Measurements from ENCODE around the gene CLDN8.

The CLDN8 gene

DNA sequence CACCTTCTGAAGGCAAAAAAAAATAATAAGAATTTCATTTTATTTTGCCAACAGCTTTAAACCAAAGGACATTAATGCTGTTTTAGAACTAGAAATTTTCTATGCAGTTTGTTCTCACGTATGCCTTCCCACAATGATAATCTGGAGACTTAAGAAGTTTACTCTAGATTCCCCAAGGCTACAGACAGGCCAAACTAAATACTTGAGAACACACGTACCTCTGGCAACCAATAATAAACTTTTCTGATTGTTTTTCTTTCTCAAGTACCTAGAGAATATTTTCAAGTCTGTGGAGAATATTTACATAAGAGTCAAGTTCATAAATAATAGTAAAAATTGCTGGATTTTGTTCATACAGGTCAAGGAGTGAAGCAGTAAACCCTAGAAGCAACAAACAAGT is 15.9 kb downstream of the CLDN8 start:
- DNase-seq (ENCODE audit: low read depth), result no peak

DNA sequence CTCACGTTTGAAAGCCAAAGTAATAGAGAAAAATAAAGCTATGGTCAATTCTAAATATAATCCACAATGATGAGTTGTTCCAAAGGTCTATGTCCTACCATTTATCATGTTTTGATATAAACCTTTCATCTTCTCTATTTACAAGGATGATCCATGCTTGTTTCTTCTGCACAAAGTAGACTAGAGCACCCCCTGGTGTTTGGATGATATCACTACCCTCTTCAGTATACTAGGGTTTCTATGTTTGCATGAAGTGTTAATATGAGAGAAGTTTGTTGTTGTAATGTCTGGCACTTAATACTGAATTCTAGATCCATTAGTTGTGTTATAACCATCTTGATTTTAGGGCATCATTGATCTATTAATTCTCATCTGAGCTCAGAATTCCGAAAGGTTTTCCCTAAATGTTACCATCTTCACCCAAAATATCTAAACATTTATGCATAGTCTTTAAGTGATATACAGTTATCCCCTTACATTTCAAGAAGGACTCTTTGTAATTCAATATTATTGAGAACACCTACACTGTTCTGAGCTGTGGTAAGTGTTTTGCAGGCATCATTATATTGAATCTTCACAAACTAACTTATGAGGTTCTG is 21.1 kb downstream of the CLDN8 start:
- DNase-seq (ENCODE audit: low read depth), result no peak

DNA sequence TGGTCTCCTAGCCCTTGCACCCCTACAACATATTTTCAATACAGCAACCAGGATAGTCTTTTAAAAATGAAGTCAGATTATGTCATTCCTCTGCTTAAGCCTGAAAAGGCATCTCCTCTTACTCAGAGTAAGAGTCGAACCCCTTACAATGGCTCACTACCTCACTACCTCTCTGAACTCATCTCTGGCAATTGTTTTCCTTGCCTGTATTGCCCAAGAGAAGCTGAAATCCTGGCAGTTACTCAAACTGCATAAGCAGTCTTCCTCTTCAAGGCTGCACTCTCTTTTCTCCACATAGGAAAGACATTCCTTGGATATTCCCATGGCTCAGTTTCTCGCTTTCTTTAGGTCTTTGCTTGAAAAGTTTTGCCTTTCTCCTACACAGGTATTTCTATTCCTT is 22.7 kb downstream of the CLDN8 start:
- DNase-seq (ENCODE audit: low read depth), result no peak

DNA sequence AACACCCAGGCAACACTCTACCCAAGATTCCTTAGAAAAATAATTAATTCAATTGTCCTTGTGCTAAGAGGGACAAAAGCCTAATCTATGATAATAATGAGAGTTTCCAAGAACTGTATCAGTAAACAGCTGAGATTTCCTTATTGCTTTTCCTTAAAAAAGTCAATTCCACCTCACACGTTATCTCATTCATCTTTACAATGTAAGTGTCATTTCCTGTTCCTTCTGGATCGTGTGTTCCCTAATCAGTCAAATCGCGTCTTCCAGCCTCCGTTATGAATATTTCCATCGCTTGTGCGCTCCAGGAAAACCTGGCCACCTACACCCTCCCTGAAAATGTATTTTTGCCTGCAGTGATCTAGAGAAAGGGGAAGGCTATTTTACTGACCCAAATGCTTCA is 25.3 kb downstream of the CLDN8 start:
- DNase-seq (ENCODE audit: low read depth), result no peak

DNA sequence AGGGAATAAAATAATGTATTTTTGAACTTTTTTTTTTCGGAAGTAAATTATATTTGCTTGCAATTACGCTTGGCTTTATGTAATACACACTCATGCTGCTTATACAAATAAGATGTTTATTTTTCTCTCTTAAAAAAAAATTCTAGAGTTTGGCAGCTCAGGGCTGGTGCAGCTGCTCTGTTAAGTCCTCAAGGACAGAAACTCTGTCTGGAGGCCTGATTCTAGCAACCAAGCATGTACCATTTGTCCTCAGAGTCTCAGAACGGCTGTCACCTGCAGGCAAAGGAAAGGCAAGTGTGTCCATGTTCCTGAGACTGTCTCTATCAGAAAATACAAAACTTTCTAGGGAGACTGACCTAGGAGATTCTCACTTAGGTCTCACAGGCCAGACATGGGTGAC is 26.1 kb downstream of the CLDN8 start:
- DNase-seq (ENCODE audit: low read depth), result no peak

DNA sequence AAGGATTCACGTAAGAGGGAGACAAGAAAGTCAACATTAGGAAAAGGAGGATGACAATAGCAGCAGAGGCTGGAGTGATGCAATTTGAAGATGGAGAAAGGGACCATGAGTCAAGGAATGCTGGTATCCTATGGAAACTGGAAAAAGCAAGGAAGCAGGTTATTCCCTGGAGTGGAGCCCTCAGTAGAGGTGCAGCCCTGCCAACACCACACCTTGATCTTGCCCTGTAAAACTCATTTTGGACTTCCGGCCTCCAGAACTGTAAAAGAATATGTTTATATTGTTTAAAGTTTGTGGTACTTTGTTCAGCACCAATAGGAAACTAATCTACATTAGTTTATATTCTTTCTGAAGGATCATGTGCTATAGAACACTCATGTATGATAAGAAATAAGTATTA is 29.7 kb downstream of the CLDN8 start:
- no peak for DNase-seq (ENCODE audit: low read depth)

DNA sequence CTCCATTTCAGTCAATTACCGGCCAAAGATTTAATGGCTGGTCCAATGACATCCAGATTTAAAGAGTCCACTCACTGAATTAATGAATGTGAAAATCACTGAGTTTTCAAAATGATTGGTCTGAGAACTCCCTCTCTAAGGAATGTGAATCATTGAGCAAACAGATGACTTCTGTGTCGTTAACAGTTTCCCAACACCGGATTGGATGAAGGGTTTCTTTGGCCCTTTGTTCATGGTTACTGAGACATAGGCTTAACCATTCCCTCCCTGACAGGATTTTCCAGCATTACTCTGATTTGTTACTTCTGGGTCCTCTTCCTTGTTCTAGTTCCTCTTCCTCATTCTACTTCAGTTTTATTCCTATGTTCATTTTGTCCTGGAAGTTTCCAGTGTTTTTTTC is 47.8 kb downstream of the CLDN8 start:
- no peak for DNase-seq (ENCODE audit: low read depth)

DNA sequence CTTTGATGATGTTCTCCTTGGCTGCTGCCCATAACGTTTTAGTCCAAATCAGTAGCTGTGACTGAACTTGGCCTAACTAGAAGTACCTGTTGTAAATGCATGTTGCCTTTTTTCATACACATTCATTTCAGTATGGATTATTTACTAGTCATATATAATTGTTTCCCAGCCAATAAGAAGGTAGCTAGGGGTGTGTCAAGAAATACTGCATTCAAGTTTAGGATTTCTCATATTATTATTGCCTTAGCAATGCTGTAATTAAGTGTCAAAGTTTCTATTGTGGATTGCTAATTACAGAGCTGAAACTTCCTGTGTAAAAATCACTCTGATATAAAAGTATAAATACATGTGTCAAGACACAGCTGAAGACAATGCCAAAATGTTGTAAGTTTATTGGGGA is 49.2 kb downstream of the CLDN8 start, which contains the start of gene CLDN17:
CLDN17 (minus strand) TSS at position 101 of the 400 bp plus-strand sequence. CDS start 188 bp downstream, outside the sequence.
- no peak for DNase-seq (ENCODE audit: low read depth)

DNA sequence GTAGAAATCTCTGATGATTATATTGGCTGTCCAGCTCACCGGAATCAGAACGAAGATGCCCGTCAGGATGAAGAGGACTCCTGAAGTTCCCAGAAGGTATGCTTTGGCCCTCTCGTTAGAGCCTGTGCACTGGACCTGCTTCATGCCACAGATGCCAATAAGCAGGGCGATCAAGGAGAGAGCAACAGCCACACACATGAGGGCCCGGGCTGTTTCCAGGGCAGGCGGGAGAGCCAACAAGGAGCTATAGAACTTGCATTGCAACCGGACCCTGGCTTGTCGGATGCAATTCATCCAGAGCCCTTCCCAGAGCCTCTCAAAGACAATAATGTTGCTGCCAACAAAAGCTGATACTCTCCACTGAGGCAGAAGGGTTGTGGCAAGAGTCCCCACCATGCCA is 49.7 kb downstream of the CLDN8 start:
- no peak for DNase-seq (ENCODE audit: low read depth)

DNA sequence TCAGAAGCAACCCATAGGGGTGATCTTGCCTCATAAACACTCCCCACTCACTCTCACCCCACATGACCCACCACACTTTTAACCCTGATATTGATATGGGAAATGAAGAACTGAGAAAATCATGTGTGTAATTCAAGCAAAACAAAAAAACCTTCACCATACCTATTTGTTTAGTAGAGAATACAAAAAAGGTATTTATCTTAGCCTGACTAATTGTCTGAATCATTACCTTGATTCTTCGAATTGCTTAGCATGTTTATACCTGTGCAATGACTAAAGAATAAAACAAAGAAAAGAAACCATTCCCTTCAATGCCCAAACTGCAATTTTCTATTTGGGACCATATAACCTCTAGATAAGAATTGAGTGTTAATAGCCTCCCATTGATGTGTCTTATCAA is 51.1 kb downstream of the CLDN8 start:
- no peak for DNase-seq (ENCODE audit: low read depth)

Measured in non-pigmented ciliary epithelial cell (primary cell).